ENCODE results near the gene PFN1.
"Not testable (repeated sequence)": the region's sequence is repeated elsewhere in the genome, so short reads cannot be mapped to it uniquely, and the experiment has no call there.

The PFN1 gene

GRCh38 chr17:4920351-4921048, 27.8 kb downstream of the PFN1 start:
- H3K9me2 ChIP-seq (replicated peaks; ENCODE audit: insufficient read depth, low read length): no peaks in the 10 kb centered on the region
- H3K9me3 ChIP-seq (replicated peaks; ENCODE audit: insufficient read depth, low read length): no peaks in the 10 kb centered on the region
- no peak overlapping the region for H3K27ac ChIP-seq (ENCODE audit: low read length)
- H3K4me1 ChIP-seq (ENCODE audit: low read length): no peaks in the 10 kb centered on the region
- no peak overlapping the region for H3K4me3 ChIP-seq (ENCODE audit: low read length)
- no peak overlapping the region for H3K9ac ChIP-seq (ENCODE audit: low read length)
- no peaks in the 10 kb centered on the region for H3K27me3 ChIP-seq (replicated peaks; ENCODE audit: insufficient read depth, low read length)
- no peak overlapping the region for H2AFZ ChIP-seq (ENCODE audit: low read length)
- H4K20me1 ChIP-seq (ENCODE audit: insufficient read depth, low read length): no peaks in the 10 kb centered on the region
- H3K4me2 ChIP-seq (ENCODE audit: low read depth, low read length): no peak overlapping the region
- no peaks in the 10 kb centered on the region for H3K79me2 ChIP-seq (ENCODE audit: low read length)
- DNase-seq: no peak
- no peak for TF ChIP-seq EZH2phosphoT487 (IDR thresholded peaks at IDR 0.05; ENCODE audit: low read length)
- TF ChIP-seq, protein P1, sequence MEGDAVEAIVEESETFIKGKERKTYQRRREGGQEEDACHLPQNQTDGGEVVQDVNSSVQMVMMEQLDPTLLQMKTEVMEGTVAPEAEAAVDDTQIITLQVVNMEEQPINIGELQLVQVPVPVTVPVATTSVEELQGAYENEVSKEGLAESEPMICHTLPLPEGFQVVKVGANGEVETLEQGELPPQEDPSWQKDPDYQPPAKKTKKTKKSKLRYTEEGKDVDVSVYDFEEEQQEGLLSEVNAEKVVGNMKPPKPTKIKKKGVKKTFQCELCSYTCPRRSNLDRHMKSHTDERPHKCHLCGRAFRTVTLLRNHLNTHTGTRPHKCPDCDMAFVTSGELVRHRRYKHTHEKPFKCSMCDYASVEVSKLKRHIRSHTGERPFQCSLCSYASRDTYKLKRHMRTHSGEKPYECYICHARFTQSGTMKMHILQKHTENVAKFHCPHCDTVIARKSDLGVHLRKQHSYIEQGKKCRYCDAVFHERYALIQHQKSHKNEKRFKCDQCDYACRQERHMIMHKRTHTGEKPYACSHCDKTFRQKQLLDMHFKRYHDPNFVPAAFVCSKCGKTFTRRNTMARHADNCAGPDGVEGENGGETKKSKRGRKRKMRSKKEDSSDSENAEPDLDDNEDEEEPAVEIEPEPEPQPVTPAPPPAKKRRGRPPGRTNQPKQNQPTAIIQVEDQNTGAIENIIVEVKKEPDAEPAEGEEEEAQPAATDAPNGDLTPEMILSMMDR (IDR thresholded peaks at IDR 0.05; ENCODE audit: low read length): no peak
- no peak for TF ChIP-seq EZH2 (optimal IDR thresholded peaks at IDR 0.05; ENCODE audit: low read depth, low read length)
- H3F3A ChIP-seq (ENCODE audit: insufficient read depth, low read length): no peaks in the 10 kb centered on the region
- no peaks in the 10 kb centered on the region for H3K36me3 ChIP-seq (replicated peaks; ENCODE audit: insufficient read depth, low read length)

DNA sequence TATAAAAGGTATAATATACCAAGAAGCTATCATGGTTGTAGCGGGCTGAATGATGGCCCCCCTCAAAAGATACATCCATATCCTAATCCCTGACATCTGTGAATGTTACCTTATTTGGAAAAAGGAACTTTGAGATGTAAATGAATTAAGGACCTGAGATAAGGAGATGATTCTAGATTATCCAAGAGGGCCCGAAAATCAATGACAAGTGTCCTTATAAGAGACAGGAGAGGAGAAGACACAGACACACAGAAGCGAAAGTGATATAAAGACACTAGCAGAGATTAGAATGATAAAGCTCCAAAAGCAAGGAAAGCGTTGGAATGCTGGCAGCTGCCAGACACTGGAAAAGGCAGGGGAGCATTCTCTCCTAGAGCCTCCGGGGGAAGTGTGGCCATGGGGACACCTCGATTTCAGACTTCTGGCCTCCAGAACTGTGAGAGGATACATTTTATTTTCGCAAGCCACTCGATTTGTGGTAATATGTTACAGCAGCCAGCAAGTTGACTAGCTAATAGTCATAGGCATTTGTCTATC, 28.8 kb downstream of the PFN1 start:
- no peak for DNase-seq
- Histone ChIP-seq H3K9ac (ENCODE audit: low read length) (no peak overlapping the region), H3K4me3 (ENCODE audit: low read length) (no peak overlapping the region), H3K9me2 (replicated peaks; ENCODE audit: insufficient read depth, low read length) (no peaks in the 10 kb centered on the region), H3K9me3 (replicated peaks; ENCODE audit: insufficient read depth, low read length) (no peaks in the 10 kb centered on the region), H3F3A (ENCODE audit: insufficient read depth, low read length) (no peaks in the 10 kb centered on the region), H3K4me2 (ENCODE audit: low read depth, low read length) (no peak overlapping the region), H3K4me1 (ENCODE audit: low read length) (no peaks in the 10 kb centered on the region), H3K79me2 (ENCODE audit: low read length) (no peaks in the 10 kb centered on the region), H2AFZ (ENCODE audit: low read length) (no peak overlapping the region), H3K27ac (ENCODE audit: low read length) (no peak overlapping the region), H3K36me3 (replicated peaks; ENCODE audit: insufficient read depth, low read length) (no peaks in the 10 kb centered on the region), H4K20me1 (ENCODE audit: insufficient read depth, low read length) (no peaks in the 10 kb centered on the region), H3K27me3 (replicated peaks; ENCODE audit: insufficient read depth, low read length) (no peaks in the 10 kb centered on the region)
- TF ChIP-seq EZH2phosphoT487 (IDR thresholded peaks at IDR 0.05; ENCODE audit: low read length) (no peak), EZH2 (optimal IDR thresholded peaks at IDR 0.05; ENCODE audit: low read depth, low read length) (no peak)
- TF ChIP-seq, protein P1 (IDR thresholded peaks at IDR 0.05; ENCODE audit: low read length): no peak

- DNase-seq: not testable (repeated sequence)
Observed at GRCh38 chr17:4914551-4914950, 33.8 kb downstream of the PFN1 start.

GRCh38 chr17:4913994-4914393, 34.3 kb downstream of the PFN1 start:
- Histone ChIP-seq H2AFZ (ENCODE audit: low read length) (no peak overlapping the region), H3K27ac (ENCODE audit: low read length) (no peak overlapping the region), H3K9me2 (replicated peaks; ENCODE audit: insufficient read depth, low read length) (no peaks in the 10 kb centered on the region), H3K79me2 (ENCODE audit: low read length) (no peaks in the 10 kb centered on the region), H3K9ac (ENCODE audit: low read length) (no peak overlapping the region), H3K4me1 (ENCODE audit: low read length) (no peaks in the 10 kb centered on the region), H3K4me2 (ENCODE audit: low read depth, low read length) (no peak overlapping the region), H4K20me1 (ENCODE audit: insufficient read depth, low read length) (no peaks in the 10 kb centered on the region), H3K9me3 (replicated peaks; ENCODE audit: insufficient read depth, low read length) (no peaks in the 10 kb centered on the region), H3F3A (ENCODE audit: insufficient read depth, low read length) (no peaks in the 10 kb centered on the region), H3K27me3 (replicated peaks; ENCODE audit: insufficient read depth, low read length) (no peaks in the 10 kb centered on the region), H3K36me3 (replicated peaks; ENCODE audit: insufficient read depth, low read length) (no peaks in the 10 kb centered on the region), H3K4me3 (ENCODE audit: low read length) (no peak overlapping the region)
- DNase-seq: no peak
- TF ChIP-seq EZH2phosphoT487 (IDR thresholded peaks at IDR 0.05; ENCODE audit: low read length) (no peak), EZH2 (optimal IDR thresholded peaks at IDR 0.05; ENCODE audit: low read depth, low read length) (no peak)
- TF ChIP-seq, protein P1 (IDR thresholded peaks at IDR 0.05; ENCODE audit: low read length): no peak

More at GRCh38 chr17:4914551-4914950, 33.8 kb downstream of the PFN1 start:
- not testable (repeated sequence) for H2AFZ ChIP-seq (ENCODE audit: low read length); H3F3A ChIP-seq (ENCODE audit: insufficient read depth, low read length); H3K4me2 ChIP-seq (ENCODE audit: low read depth, low read length); H3K79me2 ChIP-seq (ENCODE audit: low read length); H3K36me3 ChIP-seq (replicated peaks; ENCODE audit: insufficient read depth, low read length); H3K27me3 ChIP-seq (replicated peaks; ENCODE audit: insufficient read depth, low read length); H3K9me2 ChIP-seq (replicated peaks; ENCODE audit: insufficient read depth, low read length); H3K9me3 ChIP-seq (replicated peaks; ENCODE audit: insufficient read depth, low read length); H3K9ac ChIP-seq (ENCODE audit: low read length); H3K4me3 ChIP-seq (ENCODE audit: low read length); H4K20me1 ChIP-seq (ENCODE audit: insufficient read depth, low read length); H3K4me1 ChIP-seq (ENCODE audit: low read length); H3K27ac ChIP-seq (ENCODE audit: low read length)

All from MM.1S (cell line).